ENCODE data around the gene TMEM240. TPM values are rescaled to one million over a fixed set of nuclear protein-coding genes. Genes with fewer than 3 reads are reported as not detected.

The TMEM240 gene
- total RNA-seq, 1 donor: 2.2 TPM

GRCh38 chr1:1574721-1575537 is 34.5 kb upstream of the TMEM240 start, which contains the start of gene SSU72:
TSS of gene SSU72 (minus strand) at chr1:1574863. CDS start at chr1:1574557, 306 bp downstream.
- DNase-seq (ENCODE audit: low read depth): peak; percentile 94
- no peak for TF ChIP-seq CTCF (IDR thresholded peaks at IDR 0.05; ENCODE audit: insufficient read depth, low read depth, low read length)
- H3K4me3 ChIP-seq (ENCODE audit: low read depth, low read length): peak within 1 kb of the TSS; percentile 96

- peak; percentile 74 for DNase-seq (ENCODE audit: low read depth)
- H3K4me3 ChIP-seq (ENCODE audit: low read depth, low read length): peak overlapping the region; percentile 96
- peak; percentile 14 for TF ChIP-seq CTCF (IDR thresholded peaks at IDR 0.05; ENCODE audit: insufficient read depth, low read depth, low read length)
Measured at GRCh38 chr1:1573843-1574720, 33.7 kb upstream of the TMEM240 start.

GRCh38 chr1:1569341-1569740 is 28.9 kb upstream of the TMEM240 start:
- no peak for DNase-seq (ENCODE audit: low read depth)
- no peak overlapping the region for H3K4me3 ChIP-seq (ENCODE audit: low read depth, low read length)
- TF ChIP-seq CTCF (IDR thresholded peaks at IDR 0.05; ENCODE audit: insufficient read depth, low read depth, low read length): no peak

DNA sequence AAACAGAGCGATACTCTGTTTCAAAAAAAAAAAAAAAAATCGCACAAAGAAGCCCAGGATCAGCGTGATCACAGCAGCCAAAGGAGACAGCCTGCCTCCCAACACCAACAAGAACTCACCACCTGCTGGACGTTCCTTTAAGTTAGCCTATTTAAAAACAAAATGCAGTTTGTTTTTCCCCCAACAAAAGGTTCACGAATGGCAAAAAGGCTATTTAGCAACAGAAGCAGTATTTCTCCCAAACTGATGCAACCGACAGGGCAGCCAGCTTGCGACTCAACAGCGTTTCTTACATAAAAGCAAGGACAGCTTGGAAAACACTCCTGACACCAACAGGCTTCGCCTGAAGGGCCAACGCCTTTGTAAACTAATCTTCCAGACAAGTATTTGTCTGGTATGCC is 27.5 kb upstream of the TMEM240 start:
- TF ChIP-seq CTCF (IDR thresholded peaks at IDR 0.05; ENCODE audit: insufficient read depth, low read depth, low read length): no peak
- no peak overlapping the region for H3K4me3 ChIP-seq (ENCODE audit: low read depth, low read length)
- peak; percentile 77 for DNase-seq (ENCODE audit: low read depth)

GRCh38 chr1:1567152-1567875 is 26.9 kb upstream of the TMEM240 start:
- TF ChIP-seq CTCF (IDR thresholded peaks at IDR 0.05; ENCODE audit: insufficient read depth, low read depth, low read length): no peak
- H3K4me3 ChIP-seq (ENCODE audit: low read depth, low read length): no peak overlapping the region
- DNase-seq (ENCODE audit: low read depth): no peak

DNA sequence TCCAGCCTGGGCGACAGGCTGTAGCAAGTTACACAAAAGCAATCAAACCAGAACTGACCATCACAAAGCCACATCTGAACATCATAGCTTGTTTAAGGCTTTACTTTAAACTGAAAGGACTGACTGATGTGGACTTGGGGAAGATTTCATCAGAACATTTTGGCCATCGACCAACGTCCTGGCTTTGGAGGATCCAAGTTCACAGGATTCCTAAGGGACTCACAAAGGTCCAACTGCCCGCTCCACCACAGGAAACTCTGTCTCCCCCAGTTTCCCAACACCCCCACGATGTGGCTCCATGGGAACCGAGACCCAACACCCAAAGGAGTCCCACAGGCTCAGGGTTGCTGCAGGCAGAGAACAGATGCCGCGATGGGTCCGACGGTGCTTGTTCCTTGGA is 24.9 kb upstream of the TMEM240 start:
- H3K4me3 ChIP-seq (ENCODE audit: low read depth, low read length): no peak overlapping the region
- no peak for DNase-seq (ENCODE audit: low read depth)
- TF ChIP-seq CTCF (IDR thresholded peaks at IDR 0.05; ENCODE audit: insufficient read depth, low read depth, low read length): no peak

Measured in fibroblast of villous mesenchyme (primary cell).